K562 (cell line): ENCODE measurements around the gene WFDC12. TPM values are rescaled to one million over a fixed set of nuclear protein-coding genes. Genes with fewer than 3 reads are reported as not detected.

ENCODE experiments used
- CTBP1 ChIP-seq: fragments of 450-650 bp; IDR thresholded peaks from 2 replicates; pipeline ENCODE4 v1.6.1; 2016; ENCODE audit warnings: borderline replicate concordance
- CTCF ChIP-seq, 3 experiments: IDR thresholded peaks in 2 of 3; conservative IDR thresholded peaks in 1 of 3; 2 replicates each; pipeline ENCODE4 v1.5.1; 2011 to 2012; ENCODE audit warnings: low read length in 3 of 3, mild to moderate bottlenecking in 3 of 3, control low read depth in 2 of 3, improper control_type of control experiment in 1 of 3, inconsistent platforms in 1 of 3, low read depth in 1 of 3, mixed read lengths in 1 of 3, moderate library complexity in 1 of 3; ENCODE audit not compliant: insufficient read depth in 2 of 3
- CXXC5 ChIP-seq: fragments of 250-450 bp; sonication (Bioruptor Pico); IDR thresholded peaks from 2 replicates; pipeline ENCODE4 v1.8.0; 2022; ENCODE audit warnings: inconsistent platforms, mild to moderate bottlenecking, moderate library complexity
- ESRRA ChIP-seq: fragments of 450-650 bp; IDR thresholded peaks from 2 replicates; pipeline ENCODE4 v1.6.1; 2014; ENCODE audit warnings: low read depth, mild to moderate bottlenecking, moderate library complexity, borderline replicate concordance
- FOXP4 ChIP-seq: sonication (generic); formaldehyde crosslinking; IDR thresholded peaks from 2 replicates; pipeline ENCODE4 v1.8.0; 2022; ENCODE audit warnings: mild to moderate bottlenecking, missing genetic modification reagents, borderline replicate concordance
- GABPB1 ChIP-seq: sonication (generic); formaldehyde crosslinking; IDR thresholded peaks from 2 replicates; pipeline ENCODE4 v1.8.0; 2022; ENCODE audit warnings: mild to moderate bottlenecking, missing genetic modification reagents
- HCFC1 ChIP-seq: IDR thresholded peaks from 2 replicates; pipeline ENCODE4 v1.6.1; 2012; ENCODE audit warnings: low read depth, low read length, improper control_type of control experiment
- JUN ChIP-seq, 2 experiments: sonication (generic) in 1 of 2; formaldehyde crosslinking in 1 of 2; IDR thresholded peaks; 2 replicates each; pipeline versions ENCODE4 v1.6.1 to v1.8.0; 2012 to 2022; ENCODE audit warnings: borderline replicate concordance in 2 of 2, mild to moderate bottlenecking in 2 of 2, improper control_type of control experiment in 1 of 2, low read depth in 1 of 2, low read length in 1 of 2, missing genetic modification reagents in 1 of 2
- JUND ChIP-seq, 2 experiments: IDR thresholded peaks; 2 replicates in 1 of 2; 3 replicates in 1 of 2; pipeline ENCODE4 v1.6.1; 2011; ENCODE audit warnings: borderline replicate concordance in 2 of 2, low read depth in 2 of 2, low read length in 2 of 2, improper control_type of control experiment in 1 of 2, missing biosample characterization in 1 of 2, missing genetic modification characterization in 1 of 2, missing genetic modification reagents in 1 of 2
- MAFF ChIP-seq: IDR thresholded peaks from 2 replicates; pipeline ENCODE4 v1.6.1; 2012; ENCODE audit warnings: low read length, improper control_type of control experiment
- MEIS2 ChIP-seq: fragments of 450-650 bp; IDR thresholded peaks from 2 replicates; pipeline ENCODE4 v1.6.1; 2014; ENCODE audit warnings: mild to moderate bottlenecking; ENCODE audit not compliant: partially characterized antibody
- NCOA4 ChIP-seq: fragments of 450-650 bp; IDR thresholded peaks from 2 replicates; pipeline ENCODE4 v1.6.1; 2018; ENCODE audit warnings: mild to moderate bottlenecking; ENCODE audit not compliant: partially characterized antibody
- RCOR1 ChIP-seq, 2 experiments: IDR thresholded peaks; 2 replicates each; pipeline ENCODE4 v1.6.1; 2012; ENCODE audit warnings: low read depth in 2 of 2, low read length in 2 of 2, borderline replicate concordance in 1 of 2, improper control_type of control experiment in 1 of 2
- SMC3 ChIP-seq: conservative IDR thresholded peaks from 2 replicates; pipeline ENCODE4 v1.6.1; 2011; ENCODE audit warnings: low read depth, low read length, improper control_type of control experiment; ENCODE audit not compliant: insufficient read depth
- TAF1 ChIP-seq: IDR thresholded peaks from 2 replicates; pipeline ENCODE4 v1.6.1; 2011; ENCODE audit warnings: mild to moderate bottlenecking, low read length, moderate library complexity; ENCODE audit not compliant: insufficient read depth, control insufficient read depth, severe bottlenecking; ENCODE audit errors: extremely low read depth
- TSHZ1 ChIP-seq: fragments of 250-450 bp; sonication (Bioruptor Pico); IDR thresholded peaks from 2 replicates; pipeline ENCODE4 v1.4.0; 2020; ENCODE audit warnings: mild to moderate bottlenecking, moderate library complexity
- XRCC5 ChIP-seq: fragments of 200-400 bp; formaldehyde crosslinking; IDR thresholded peaks from 2 replicates; pipeline ENCODE4 v1.6.1; 2017; ENCODE audit warnings: low read depth, mild to moderate bottlenecking, low read length
- polyA plus RNA-seq, 8 experiments: library from polyadenylated mRNA; depleted of rRNA in 4 of 8; stranded (reverse) in 5 of 8; unstranded in 3 of 8; fragments of >200 nt; fragmentation: Nextera tagmentation in 2 of 8; fragmentation: Illumina TruSeq in 1 of 8; extraction: Ambion mirVana in 2 of 8; extraction: Trizol in 1 of 8; gene quantifications; 2 replicates each; pipeline versions ENCODE4 v1.2.1 to v1.2.3, GENCODE V29; 2011 to 2014; ENCODE audit warnings: inconsistent platforms in 1 of 8, missing spikeins in 1 of 8
- total RNA-seq, 7 experiments: library from RNA; depleted of rRNA in 6 of 7; stranded (reverse); fragments of >200 nt in 6 of 7; fragmentation: Illumina TruSeq in 2 of 7; extraction: Trizol in 2 of 7; gene quantifications; 2 replicates each; pipeline versions ENCODE4 v1.2.1 to v1.2.3, GENCODE V29; 2011 to 2021; ENCODE audit warnings: low replicate concordance in 1 of 7

Gene WFDC12
- total and polyA plus RNA-seq, 9 of the 15 experiments (the other 6 are each of a cell fraction or from before 2014, with no cell fraction given), result not detected

GRCh38 chr20:45138561-45139300 lies 14.5 kb upstream of the WFDC12 start (continued):
- TF ChIP-seq MEIS2, result peak; percentile 76
- TF ChIP-seq RCOR1 (IDR thresholded peaks at IDR 0.05; ENCODE audit: borderline replicate concordance in 1 of 2, low read depth in 2 of 2, low read length in 2 of 2), result 0 out of 4 replicates have a peak, but pooled peaks of 1 of the 2 experiments have one; percentile 11
- peak; percentile 42; the same call in 1 of the 2 replicates for TF ChIP-seq CTBP1
- peak; percentile 31; the same call in 1 of the 2 replicates for TF ChIP-seq ESRRA
- TF ChIP-seq TAF1, result no peak
- TF ChIP-seq CTCF (IDR thresholded peaks at IDR 0.05 in 2 of 3, conservative IDR thresholded peaks at IDR 0.05 in 1 of 3; ENCODE audit: insufficient read depth in 2 of 3, low read depth in 1 of 3, low read length in 3 of 3), result peak; percentile 87 to 95 (median 95)
- TF ChIP-seq JUN (IDR thresholded peaks at IDR 0.05; ENCODE audit: borderline replicate concordance, low read depth, low read length), result 0 out of 2 replicates have a peak, but pooled peaks have one; percentile 7
- TF ChIP-seq JUN (CRISPR knock-in tag; IDR thresholded peaks at IDR 0.05; ENCODE audit: borderline replicate concordance), result no peak
- peak; percentile 73 for TF ChIP-seq CXXC5
- peak; percentile 52; the same call in 1 of the 2 replicates for TF ChIP-seq JUND (IDR thresholded peaks at IDR 0.05; ENCODE audit: borderline replicate concordance, low read depth, low read length)
- no peak for TF ChIP-seq JUND (tag; IDR thresholded peaks at IDR 0.05; ENCODE audit: borderline replicate concordance, low read depth, low read length)
- TF ChIP-seq SMC3, result peak; percentile 79
- peak; percentile 54 for TF ChIP-seq HCFC1
- TF ChIP-seq GABPB1 (CRISPR knock-in tag), result peak; percentile 67
- no peak for TF ChIP-seq NCOA4
- TF ChIP-seq FOXP4 (CRISPR knock-in tag), result no peak
- TF ChIP-seq MAFF, result no peak
- peak; percentile 81; the same call in 1 of the 2 replicates for TF ChIP-seq XRCC5
- TF ChIP-seq TSHZ1, result no peak
